Measurements from ENCODE around the gene TAMM41.
"Not testable (repeated sequence)": the region's sequence is repeated elsewhere in the genome, so short reads cannot be mapped to it uniquely, and the experiment has no call there.

TAMM41 gene

DNA sequence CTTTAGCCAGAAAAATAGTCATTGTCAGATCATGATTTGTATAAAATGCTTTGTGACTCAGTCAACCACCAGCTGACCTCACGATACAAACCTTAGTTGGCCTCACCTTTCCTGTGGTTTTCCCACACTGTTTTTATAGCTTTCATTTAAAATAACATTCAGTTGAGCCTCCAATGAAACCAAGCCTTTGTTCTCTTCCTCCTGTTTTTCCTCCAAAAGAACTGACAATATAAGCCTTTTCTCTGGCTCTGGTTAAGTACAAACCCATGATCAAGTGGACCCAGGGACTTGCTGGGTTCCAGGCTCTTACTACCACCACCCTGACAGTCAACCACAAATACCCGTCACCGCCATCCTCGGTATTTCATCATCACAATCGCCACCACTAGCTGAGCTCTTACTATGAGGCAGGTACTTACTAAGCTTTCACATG is 81.7 kb downstream of the TAMM41 start:
- DNase-seq = peak; percentile 50

DNA sequence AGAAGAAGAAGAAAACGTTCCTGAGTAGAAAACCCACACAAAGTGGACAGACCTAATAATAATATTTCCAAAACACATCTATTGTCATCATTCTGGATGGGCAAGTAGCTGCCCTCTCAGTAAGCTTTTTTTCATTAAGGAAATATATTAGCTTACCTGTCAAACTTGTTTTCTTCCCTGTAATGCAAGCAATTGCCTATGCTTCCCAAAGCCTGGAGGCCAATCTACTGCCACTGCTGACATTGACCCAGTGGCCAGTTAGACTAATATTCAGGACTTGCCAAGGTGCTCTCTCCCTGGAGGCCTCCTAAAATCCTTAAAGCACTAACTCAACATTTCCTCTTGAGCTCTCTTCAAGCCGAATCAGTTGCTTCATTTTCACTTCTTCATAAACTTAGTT is 86.7 kb downstream of the TAMM41 start:
- DNase-seq = no peak

- DNase-seq = no peak
These were observed 88.8 kb downstream of the TAMM41 start for GRCh38 chr3:11757929-11758328.

DNA sequence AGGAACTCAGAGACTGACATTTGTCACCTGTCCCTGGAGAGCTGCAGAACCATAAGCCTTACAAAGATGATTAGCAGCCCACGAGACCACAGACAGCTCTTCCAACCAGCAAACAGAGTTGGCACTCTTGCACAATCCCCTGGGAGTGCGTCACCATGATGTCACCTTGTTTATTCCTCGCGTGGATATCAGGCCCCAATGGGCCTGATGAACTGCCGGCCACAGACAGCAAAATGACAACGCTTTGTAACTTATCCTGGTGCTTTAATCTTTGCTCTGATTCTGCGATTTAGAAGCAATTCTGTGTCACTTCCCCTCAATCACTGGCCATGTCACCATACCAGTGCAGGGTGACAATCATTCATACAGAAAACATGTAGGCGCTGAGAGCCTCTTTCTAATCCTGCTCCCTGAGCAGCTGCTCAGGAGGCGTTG is 89.2 kb downstream of the TAMM41 start:
- DNase-seq = peak; percentile 27

GRCh38 chr3:11755276-11755675 is 91.4 kb downstream of the TAMM41 start:
- DNase-seq = no peak

DNA sequence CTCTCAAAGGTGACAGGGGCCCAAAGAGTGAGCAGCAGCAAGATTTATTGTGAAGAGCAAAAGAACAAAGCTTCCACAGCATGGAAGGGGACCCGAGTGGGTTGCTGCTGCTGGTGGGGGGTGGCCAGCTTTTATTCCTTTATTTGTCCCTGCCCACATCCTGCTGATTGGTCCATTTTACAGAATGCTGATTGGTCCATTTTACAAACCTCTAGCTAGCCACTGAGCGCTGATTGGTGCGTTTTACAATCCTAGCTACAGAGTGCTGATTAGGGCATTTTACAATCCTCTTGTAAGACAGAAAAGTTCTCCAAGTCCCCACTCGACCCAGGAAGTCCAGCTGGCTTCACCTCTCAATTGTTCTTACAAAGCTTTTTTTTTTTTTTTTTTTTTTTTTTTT is 94.4 kb downstream of the TAMM41 start:
- DNase-seq = not testable (repeated sequence)

DNA sequence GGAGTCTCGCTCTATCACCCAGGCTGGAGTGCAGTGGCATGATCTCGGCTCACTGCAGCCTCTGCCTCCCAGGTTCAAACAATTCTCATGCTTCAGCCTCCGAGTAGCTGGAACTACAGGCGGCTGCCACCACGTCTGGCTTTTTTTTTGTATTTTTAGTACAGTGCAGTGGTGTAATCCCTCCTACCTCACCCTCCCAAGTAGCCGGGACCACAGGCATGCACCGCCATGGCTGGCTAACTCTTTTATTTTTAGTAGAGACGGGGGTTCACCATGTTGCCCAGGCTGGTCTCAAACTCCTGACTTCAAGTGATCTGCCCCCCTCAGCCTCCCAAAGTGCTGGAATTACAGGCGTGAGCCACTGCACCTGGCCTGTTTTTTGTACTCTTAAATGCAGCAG is 98.4 kb downstream of the TAMM41 start:
- DNase-seq = not testable (repeated sequence)

All from fibroblast of skin of back (primary cell).